Measurements from ENCODE around the gene RND3.

RND3 gene

GRCh38 chr2:150476809-150477302 is 10.6 kb downstream of the RND3 start:
- in situ Hi-C loops (cut with MboI; ENCODE audit: low sequenced_read_pairs), result no loop called here

- in situ Hi-C loops (cut with MboI; ENCODE audit: low sequenced_read_pairs), result no loop called here
Measured at GRCh38 chr2:150476286-150476685, 11.2 kb downstream of the RND3 start.

- in situ Hi-C loops (cut with MboI; ENCODE audit: low sequenced_read_pairs), result no loop called here
Measured at GRCh38 chr2:150475479-150476250, 11.8 kb downstream of the RND3 start.

DNA sequence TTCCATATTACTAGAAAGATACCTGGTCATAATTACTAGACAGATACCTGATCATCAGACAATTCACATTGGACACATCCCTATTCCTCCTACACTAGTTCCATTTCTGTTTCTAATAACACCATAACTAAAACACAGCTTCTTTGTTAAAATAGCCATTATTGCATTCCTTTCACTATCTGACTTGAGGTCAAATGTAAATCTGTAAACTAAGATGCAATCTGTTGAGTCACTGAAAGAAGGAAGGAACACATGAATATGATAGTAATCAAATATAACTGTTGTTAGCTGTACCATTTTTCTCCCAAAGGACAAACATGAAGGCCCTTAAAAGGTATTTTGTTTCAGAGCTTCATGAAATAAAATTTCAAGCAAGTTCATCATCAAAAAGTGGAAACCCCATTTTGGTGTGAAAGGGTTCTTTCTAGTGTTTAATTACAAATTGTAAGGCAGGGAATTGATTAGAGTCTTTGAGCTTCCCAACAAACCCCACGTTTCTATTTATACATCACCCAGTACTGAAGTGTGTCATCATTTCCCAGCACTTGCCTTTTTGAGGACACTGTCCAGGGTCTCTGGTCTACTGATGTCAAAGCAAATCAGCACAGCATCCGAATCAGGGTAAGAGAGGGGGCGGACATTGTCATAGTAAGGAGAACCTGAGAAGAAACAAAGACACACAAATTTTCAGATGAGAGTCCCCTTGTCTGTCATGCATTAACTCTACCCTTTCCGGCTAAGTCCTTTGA is 13.0 kb downstream of the RND3 start:
- in situ Hi-C loops (cut with MboI; ENCODE audit: low sequenced_read_pairs), result no loop called here

- in situ Hi-C loops (cut with MboI; ENCODE audit: low sequenced_read_pairs), result no loop called here
Measured at GRCh38 chr2:150473767-150474166, 13.7 kb downstream of the RND3 start.

DNA sequence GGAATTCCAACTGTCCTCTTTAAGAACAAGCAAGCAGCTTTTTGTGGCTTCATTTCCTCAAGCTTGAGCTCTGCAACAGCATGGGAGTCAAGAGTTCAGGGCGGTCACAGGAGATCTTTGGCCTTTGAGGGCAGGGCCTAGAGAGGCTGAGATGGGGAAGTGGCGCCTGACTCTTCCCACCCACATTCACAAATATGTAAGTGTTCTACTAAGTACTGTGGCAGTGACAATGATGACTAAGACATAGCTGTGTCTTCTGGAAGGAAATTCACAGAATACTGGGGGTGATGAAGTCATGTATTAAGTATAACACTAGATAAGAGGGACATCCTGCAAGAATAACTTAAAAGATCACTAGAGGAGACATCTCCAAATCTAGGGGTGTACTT is 15.0 kb downstream of the RND3 start:
- in situ Hi-C loops (cut with MboI; ENCODE audit: low sequenced_read_pairs), result no loop called here

DNA sequence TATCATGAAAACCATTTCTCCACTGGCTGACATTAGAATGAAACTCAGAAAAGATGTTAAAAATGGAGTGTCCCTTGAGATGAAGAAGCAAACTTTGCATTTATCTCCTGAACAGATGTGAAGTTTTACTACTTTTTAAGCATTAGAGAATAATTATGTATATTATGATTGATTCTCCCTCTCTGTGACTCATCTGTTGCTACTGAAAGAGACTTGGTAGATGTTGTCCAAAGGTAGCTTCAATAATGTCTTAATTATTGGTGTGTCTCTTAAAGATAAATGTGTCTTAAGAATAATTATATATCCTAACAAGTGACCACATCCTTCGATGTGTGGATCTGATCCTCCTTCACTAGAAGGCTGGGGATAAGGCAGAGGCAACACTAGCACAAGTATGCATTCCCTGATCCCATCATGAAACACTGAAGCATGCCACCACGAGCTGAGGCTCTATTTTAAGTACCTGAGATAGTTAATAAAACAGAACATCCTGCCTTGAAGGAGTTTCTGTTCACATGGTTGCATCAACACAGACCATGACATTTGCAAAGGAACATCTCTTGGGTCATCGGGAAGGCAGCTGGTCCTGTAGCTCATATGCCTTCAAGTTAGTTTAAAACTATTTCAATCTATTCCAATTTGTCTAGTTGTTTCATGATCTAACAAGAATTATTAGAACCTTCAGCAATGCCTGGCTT is 15.5 kb downstream of the RND3 start:
- in situ Hi-C loops (cut with MboI; ENCODE audit: low sequenced_read_pairs), result no loop called here

- in situ Hi-C loops (cut with MboI; ENCODE audit: low sequenced_read_pairs), result no loop called here
Measured at GRCh38 chr2:150470435-150470834, 17.0 kb downstream of the RND3 start.

GRCh38 chr2:150469706-150470274 is 17.7 kb downstream of the RND3 start:
- in situ Hi-C loops (cut with MboI; ENCODE audit: low sequenced_read_pairs), result no loop called here

DNA sequence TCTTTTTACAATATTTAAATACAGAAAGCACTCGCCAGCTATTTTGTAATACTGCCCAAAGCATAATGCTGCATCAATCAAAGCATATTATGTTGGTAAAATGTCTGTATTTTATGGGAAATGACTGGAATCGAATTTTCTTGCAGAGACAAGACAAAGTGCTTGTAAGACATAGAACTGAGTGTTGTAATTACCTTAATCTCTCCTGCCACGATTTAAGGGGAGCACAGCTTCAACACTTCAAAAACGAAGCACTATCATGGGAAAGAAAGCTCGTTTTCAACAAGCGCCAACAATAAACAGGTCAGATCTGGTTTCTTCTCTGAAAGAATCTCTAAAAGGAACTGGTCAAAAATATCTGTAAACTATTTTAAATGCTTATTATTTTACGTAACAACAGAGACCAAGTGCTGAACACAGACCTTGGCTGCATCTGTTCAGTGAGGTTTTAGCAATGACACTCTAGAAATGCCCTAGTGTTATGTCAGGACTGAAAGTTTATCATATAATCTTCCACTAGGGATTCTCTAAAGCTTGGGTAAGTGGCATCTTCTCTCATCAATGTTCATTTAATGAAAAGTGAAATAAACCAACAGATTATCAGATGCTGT is 19.0 kb downstream of the RND3 start:
- in situ Hi-C loops (cut with MboI; ENCODE audit: low sequenced_read_pairs), result no loop called here

DNA sequence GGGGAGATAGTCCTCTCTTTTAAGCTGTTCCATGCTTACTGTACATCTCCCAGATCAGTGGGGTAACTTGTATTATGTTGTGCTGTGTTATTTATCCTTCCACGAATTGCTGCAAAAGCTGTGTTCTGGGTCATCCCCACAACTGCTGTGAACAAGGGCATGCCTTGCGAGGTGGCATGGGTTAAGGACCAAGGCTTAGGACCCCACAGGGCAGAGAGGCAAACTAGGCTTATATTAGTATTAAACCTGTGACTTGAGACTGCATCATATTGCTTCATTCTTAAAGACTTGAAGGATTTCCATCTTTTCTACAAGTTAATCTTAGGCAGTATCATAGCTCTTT is 19.9 kb downstream of the RND3 start:
- in situ Hi-C loops (cut with MboI; ENCODE audit: low sequenced_read_pairs), result no loop called here

DNA sequence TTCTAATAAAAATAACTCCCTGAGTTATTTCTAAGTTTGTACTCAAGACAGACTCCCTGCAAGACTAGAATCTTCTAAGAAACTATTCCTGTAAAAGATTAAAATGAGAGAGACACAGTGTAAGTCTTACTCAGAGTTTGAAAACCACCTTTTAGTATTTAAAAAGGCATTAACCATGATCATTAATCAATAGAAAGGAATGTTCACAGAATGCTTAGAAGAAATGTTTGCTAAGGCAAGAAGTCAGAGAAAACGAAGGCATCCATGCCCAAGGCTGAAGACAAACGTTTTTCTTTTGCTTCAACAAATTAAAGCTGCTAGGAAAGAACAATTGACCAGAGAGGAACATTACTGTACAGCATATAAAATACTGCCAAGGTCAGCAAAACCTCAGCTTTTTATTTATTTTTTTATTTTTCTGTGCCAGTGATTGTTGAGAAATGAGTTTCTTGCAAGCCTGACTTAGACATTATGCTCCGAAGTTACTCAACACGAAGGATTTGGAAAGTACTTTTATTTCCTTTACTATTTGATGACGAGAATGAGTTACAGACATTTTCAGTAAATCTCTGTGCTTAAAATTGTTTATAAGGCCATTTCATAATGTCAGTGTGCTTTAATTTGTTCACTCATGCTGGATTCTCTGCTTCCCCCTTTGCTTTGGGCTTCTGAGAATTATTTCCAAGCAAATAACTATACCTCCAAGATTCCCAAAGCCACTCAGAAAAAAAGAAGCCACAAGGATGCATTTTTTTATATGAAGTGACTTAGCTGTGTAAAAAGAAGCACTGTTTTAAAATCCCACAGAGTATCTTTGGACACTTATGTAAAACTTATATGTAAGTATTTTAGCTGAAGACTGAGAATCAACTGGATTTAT is 20.5 kb downstream of the RND3 start:
- in situ Hi-C loops (cut with MboI; ENCODE audit: low sequenced_read_pairs), result no loop called here

DNA sequence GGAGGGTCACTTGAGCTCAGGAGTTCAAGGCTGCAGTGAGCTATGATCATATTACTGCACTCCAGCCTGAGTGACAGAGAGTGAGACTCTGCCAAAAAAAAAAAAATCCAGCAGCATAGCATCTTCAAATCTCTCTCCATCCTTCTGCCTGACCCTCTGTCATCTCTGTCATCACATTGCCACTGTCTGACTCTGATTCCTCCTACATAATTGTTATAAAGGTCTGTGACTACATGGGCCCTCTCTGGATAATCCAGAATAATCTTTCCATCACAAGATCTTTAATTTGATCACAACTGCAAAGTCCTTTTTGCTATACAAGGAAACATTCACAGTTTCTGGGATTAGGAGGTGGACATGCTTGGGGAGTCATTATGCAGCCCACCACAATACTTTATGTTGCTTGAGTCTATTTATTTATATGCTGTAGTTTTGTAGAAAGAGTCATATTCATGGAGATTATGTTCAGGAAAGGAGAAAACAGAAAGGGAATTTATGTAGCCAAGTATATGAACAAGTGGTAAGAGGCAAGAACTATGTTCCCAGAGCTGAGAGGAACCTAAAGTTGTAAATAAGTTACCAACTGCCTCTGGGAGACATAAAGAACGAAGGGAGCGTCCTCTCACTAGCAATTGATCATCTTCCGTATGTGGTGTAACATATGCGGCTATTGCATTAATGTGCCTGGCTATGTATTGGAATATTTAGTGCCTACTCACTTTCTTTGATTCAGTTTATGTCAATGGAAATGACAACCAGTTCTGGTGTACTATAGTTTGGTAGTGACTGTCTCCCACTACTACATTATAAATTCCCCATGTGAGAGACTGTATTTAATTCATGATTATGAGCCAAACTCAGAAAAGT is 21.5 kb downstream of the RND3 start:
- in situ Hi-C loops (cut with MboI; ENCODE audit: low sequenced_read_pairs), result no loop called here

DNA sequence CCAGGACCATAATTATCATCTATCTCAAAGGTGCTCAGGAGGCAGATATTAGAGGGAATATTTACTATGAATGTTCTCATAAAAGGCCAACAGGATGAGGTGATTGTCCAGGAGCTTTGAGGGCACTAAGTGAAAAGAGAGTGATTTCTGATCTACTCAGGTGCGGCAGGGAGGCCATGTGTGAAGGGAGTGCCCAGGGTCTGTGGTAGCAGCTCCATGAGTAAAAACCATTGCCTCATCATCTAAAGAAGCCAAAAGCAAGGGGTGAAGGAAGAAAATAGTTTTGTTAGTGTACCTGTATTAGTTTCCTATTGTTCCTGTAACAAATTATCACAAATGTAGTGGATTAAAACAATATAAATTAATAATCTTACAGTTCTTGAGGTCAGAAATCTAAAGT is 22.5 kb downstream of the RND3 start:
- in situ Hi-C loops (cut with MboI; ENCODE audit: low sequenced_read_pairs), result no loop called here

DNA sequence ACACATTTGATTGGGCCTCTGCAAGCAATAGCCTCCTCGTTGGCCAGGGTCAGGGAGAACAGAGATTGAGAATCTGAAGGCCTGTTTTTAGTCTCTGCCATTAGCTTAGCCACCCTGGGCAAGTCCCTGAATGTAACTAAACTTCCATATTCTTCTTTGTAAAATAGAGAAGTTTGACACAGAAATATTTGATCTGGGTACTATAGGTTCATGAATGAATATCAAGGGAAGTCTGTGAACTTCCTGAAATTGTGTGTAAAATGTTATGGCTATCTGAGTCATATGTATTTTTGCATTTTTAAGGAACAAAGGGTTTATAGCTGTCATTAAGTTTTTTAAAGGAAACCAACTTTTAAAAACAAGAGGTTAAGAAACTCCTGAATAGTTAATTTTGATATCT is 23.2 kb downstream of the RND3 start:
- in situ Hi-C loops (cut with MboI; ENCODE audit: low sequenced_read_pairs), result no loop called here

DNA sequence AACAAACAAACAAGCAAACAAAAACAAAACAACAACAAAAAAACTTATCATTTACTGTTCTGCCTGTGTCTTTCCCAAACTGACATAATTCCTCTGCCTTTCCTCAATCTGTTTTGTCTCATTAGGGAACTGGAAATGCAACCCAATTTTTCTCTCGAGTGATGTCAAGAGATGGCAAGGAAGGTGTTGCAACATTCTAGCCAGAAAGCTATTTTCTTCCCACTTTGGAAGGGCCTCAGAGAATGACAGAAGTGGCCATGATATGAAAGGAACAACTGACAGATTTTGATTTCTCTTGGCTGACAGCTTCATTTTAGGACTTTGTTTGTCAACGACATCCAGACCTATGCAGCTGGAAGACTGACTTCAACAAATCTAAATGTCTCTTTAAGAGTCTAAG is 24.7 kb downstream of the RND3 start:
- in situ Hi-C loops (cut with MboI; ENCODE audit: low sequenced_read_pairs), result no loop called here

GRCh38 chr2:150459281-150459680 is 28.2 kb downstream of the RND3 start:
- in situ Hi-C loops (cut with MboI; ENCODE audit: low sequenced_read_pairs), result no loop called here

GRCh38 chr2:150450765-150451164 is 36.7 kb downstream of the RND3 start:
- in situ Hi-C loops (cut with MboI; ENCODE audit: low sequenced_read_pairs), result no loop called here

GRCh38 chr2:150449856-150450255 is 37.6 kb downstream of the RND3 start:
- in situ Hi-C loops (cut with MboI; ENCODE audit: low sequenced_read_pairs), result no loop called here
